WTC11 (cell line): ENCODE results near the gene POLG.

ENCODE experiments used
- CTCF ChIP-seq: fragments of 200-600 bp; IDR thresholded peaks from 2 replicates; pipeline ENCODE4 v1.8.0; 2022; ENCODE audit warnings: antibody characterized with exemption
- GABPB1 ChIP-seq: sonication (generic); formaldehyde crosslinking; IDR thresholded peaks from 2 replicates; pipeline ENCODE4 v1.8.1; 2023; ENCODE audit warnings: mild to moderate bottlenecking, missing genetic modification reagents
- JUN ChIP-seq: sonication (generic); formaldehyde crosslinking; IDR thresholded peaks from 2 replicates; pipeline ENCODE4 v1.8.0; 2023; ENCODE audit warnings: mild to moderate bottlenecking, missing genetic modification reagents
- MAX ChIP-seq: sonication (generic); formaldehyde crosslinking; IDR thresholded peaks from 2 replicates; pipeline ENCODE4 v1.8.0; 2022; ENCODE audit warnings: mild to moderate bottlenecking, missing genetic modification reagents
- PREB ChIP-seq: sonication (generic); formaldehyde crosslinking; IDR thresholded peaks from 2 replicates; pipeline ENCODE4 v1.8.1; 2022; ENCODE audit warnings: mild to moderate bottlenecking, missing genetic modification reagents, moderate library complexity, borderline replicate concordance
- ZNF263 ChIP-seq: sonication (generic); formaldehyde crosslinking; IDR thresholded peaks from 2 replicates; pipeline ENCODE4 v1.8.1; 2022; ENCODE audit warnings: low read depth, mild to moderate bottlenecking, moderate library complexity, missing genetic modification reagents
- ZNF396 ChIP-seq: fragments of 250-450 bp; sonication (Bioruptor Pico); IDR thresholded peaks from 2 replicates; pipeline ENCODE4 v1.8.0; 2021; ENCODE audit warnings: mild to moderate bottlenecking, moderate library complexity, borderline replicate concordance
- ZNF416 ChIP-seq: fragments of 250-450 bp; sonication (Bioruptor Pico); IDR thresholded peaks from 2 replicates; pipeline ENCODE4 v1.9.0; 2021; ENCODE audit warnings: mild to moderate bottlenecking, inconsistent platforms
- TF ChIP-seq, protein P1 (sequence below): sonication (generic); formaldehyde crosslinking; IDR thresholded peaks from 2 replicates; pipeline ENCODE4 v1.8.1; 2023; ENCODE audit warnings: mild to moderate bottlenecking, missing genetic modification reagents

DNA sequence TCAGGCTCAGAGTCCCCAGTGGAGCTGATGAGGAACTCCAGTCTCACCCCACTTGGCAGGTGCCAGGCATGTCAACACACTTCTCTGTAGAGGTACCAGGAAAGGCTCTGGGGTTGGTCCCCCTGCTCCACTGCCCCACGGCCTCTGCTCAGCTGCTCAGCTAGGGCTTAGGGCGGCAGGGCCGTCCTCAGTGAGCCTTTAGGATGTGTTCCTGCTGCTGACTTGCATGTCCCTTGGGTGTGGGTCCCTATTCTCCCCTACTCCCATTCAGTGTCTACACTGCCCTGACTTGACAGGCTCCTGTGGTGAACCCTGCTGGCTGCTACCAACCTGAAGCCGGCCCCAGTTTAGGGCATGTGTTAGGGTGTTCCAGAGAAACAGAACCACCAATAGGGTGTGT, 17.9 kb upstream of the POLG start:
- TF ChIP-seq CTCF (no peak), ZNF396 (CRISPR knock-in tag) (no peak), ZNF416 (no peak), ZNF263 (CRISPR knock-in tag) (no peak), GABPB1 (CRISPR knock-in tag) (no peak), PREB (CRISPR knock-in tag) (no peak), MAX (CRISPR knock-in tag) (no peak), JUN (no peak)
- TF ChIP-seq, protein P1, sequence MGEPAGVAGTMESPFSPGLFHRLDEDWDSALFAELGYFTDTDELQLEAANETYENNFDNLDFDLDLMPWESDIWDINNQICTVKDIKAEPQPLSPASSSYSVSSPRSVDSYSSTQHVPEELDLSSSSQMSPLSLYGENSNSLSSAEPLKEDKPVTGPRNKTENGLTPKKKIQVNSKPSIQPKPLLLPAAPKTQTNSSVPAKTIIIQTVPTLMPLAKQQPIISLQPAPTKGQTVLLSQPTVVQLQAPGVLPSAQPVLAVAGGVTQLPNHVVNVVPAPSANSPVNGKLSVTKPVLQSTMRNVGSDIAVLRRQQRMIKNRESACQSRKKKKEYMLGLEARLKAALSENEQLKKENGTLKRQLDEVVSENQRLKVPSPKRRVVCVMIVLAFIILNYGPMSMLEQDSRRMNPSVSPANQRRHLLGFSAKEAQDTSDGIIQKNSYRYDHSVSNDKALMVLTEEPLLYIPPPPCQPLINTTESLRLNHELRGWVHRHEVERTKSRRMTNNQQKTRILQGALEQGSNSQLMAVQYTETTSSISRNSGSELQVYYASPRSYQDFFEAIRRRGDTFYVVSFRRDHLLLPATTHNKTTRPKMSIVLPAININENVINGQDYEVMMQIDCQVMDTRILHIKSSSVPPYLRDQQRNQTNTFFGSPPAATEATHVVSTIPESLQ (CRISPR knock-in tag): no peak
